ENCODE results near the gene CSTF1. TPM values are rescaled to one million over a fixed set of nuclear protein-coding genes. Genes with fewer than 3 reads are reported as not detected.
A peak's percentile ranks its signal among the peaks of the same experiment; 100 is the strongest.

Gene CSTF1
- total RNA-seq, 1 experiment from 2014 or later = 60.2 TPM

DNA sequence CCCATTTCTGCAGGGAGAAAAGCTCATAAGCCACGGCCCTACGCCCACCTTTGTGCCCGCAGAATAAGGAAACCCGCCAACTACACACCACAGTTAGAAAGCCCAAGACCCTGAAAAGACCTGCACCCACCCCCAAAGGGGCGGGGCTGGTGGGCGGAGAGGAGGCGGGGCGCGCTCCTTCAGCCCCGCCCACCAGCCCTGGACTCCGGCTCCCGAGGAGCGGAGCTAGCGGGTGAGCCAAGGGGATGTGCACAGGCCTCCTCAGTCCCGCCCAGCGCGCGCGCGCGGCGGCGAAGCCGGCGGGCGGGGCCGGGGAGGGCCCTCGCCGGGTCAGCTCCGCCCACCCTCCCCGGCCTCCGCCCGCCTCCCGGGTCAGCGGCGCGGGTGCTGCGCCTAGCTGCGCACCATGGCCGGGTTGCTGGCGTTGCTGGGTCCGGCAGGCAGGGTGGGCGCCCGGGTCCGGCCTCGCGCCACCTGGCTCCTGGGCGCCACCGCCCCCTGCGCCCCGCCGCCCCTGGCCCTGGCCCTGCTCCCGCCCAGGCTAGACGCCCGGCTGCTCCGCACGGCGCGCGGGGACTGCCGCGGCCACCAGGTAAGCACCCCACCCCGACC is 33.7 kb upstream of the CSTF1 start, which contains the start of gene FAM210B:
Gene FAM210B, plus strand, starts transcription at position 375 of the 612 bp plus-strand sequence. Its CDS starts 32 bp downstream, at position 407.
- Histone ChIP-seq H3K9ac (ENCODE audit: low read length) (peak within 1 kb of the TSS; percentile 74), H3F3A (ENCODE audit: low read length, unreplicated experiment) (peaks cover 4% of the 10 kb centered on the region), H3K27ac (ENCODE audit: low read length) (peak within 1 kb of the TSS; percentile 25), H3K4me2 (ENCODE audit: low read length) (peak within 1 kb of the TSS; percentile 100), H3K4me3 (ENCODE audit: low read length) (peak within 1 kb of the TSS; percentile 95), H3K79me2 (ENCODE audit: low read length) (peaks cover 16% of the 10 kb centered on the region), H4K20me1 (ENCODE audit: low read length) (no peaks in the 10 kb centered on the region), H3K4me1 (ENCODE audit: insufficient read depth, low read length) (peaks cover 20% of the 10 kb centered on the region), H3K9me3 (ENCODE audit: low read length) (no peaks in the 10 kb centered on the region), H3K36me3 (ENCODE audit: low read depth, low read length) (no peaks in the 10 kb centered on the region), H2AFZ (ENCODE audit: low read length) (peak within 1 kb of the TSS; percentile 99), H3K9me2 (replicated peaks; ENCODE audit: low read length) (no peaks in the 10 kb centered on the region), H3K27me3 (ENCODE audit: low read length) (no peaks in the 10 kb centered on the region)
- peak; percentile 90 for ATAC-seq
- TF ChIP-seq EZH2phosphoT487 (IDR thresholded peaks at IDR 0.05; ENCODE audit: borderline replicate concordance, low read length) (no peak), EZH2 (IDR thresholded peaks at IDR 0.05; ENCODE audit: low read length, unreplicated experiment) (no peak)
- TF ChIP-seq, protein P1, sequence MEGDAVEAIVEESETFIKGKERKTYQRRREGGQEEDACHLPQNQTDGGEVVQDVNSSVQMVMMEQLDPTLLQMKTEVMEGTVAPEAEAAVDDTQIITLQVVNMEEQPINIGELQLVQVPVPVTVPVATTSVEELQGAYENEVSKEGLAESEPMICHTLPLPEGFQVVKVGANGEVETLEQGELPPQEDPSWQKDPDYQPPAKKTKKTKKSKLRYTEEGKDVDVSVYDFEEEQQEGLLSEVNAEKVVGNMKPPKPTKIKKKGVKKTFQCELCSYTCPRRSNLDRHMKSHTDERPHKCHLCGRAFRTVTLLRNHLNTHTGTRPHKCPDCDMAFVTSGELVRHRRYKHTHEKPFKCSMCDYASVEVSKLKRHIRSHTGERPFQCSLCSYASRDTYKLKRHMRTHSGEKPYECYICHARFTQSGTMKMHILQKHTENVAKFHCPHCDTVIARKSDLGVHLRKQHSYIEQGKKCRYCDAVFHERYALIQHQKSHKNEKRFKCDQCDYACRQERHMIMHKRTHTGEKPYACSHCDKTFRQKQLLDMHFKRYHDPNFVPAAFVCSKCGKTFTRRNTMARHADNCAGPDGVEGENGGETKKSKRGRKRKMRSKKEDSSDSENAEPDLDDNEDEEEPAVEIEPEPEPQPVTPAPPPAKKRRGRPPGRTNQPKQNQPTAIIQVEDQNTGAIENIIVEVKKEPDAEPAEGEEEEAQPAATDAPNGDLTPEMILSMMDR (conservative IDR thresholded peaks at IDR 0.05; ENCODE audit: low read depth, low read length) = no peak
- DNase-seq = peak; percentile 99
- intact Hi-C loops (cut with micrococcal nuclease) = loop anchor here (1.0 to 5.0 kb wide), 3 partner anchors 34 to 110 kb away; partner anchors contain the start of genes AURKA, CSTF1 and RTF2
- ChIA-PET POLR2A (ENCODE audit: unreplicated experiment) (interaction anchor here (0.5 to 1.1 kb wide), 3 partner anchors 22 to 50 kb away, joined by 4 to 6 read pairs (median 5); partner anchors contain the start of genes AURKA and CSTF1), CTCF (interaction anchor here (0.6 to 0.8 kb wide), 3 partner anchors 63 to 726 kb away, joined by 3 to 4 read pairs (median 3); no protein-coding TSS in a partner anchor)
- no TSS peak for BruUV-seq (replicated peaks)

DNA sequence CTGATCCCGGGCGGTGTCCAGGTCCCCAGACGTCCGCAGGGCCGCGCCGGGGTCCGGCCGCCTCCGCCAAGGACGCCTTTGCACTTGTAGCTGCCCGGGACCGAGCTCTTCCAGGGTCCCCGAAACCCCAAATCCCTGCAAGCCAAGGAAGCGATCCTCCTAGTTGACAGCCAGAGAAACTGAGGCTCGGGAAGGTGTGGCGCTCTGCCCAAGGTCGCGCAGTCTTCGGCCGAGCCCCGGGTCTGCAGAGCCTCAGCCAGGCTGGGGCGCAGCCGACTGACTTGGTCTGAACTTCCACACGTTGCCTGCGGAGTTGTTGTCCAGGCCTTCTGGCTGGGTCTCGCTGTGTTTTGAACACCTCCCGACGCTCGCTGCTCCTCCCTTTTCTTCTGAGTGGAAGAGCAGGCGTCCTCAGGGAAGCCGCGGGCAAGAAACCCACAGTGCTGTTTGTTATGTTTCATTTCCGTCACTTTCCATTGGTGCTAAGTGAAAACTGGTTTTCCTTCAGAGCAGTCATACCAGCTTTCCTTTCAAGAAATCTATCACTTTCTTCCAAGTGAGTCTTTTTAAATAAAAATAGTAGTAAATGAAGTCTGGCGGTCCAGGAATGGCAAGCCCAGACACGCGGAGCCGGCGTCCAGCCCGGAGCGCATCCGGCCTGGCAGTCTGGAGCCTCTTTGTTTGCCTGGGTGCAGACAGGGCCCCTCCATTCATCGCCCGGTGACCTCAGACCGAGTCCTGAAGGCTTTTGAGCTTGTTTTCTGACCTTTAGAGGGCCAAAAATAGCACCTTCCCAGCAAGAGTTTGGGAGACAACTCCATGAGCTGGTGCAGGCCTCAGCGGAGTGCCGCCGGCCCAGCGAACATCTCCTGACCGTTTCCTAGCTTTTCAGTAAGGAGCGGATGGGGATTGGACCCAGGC is 33.0 kb upstream of the CSTF1 start:
- CTCF ChIA-PET = interaction anchor here (0.5 to 0.7 kb wide), 4 partner anchors 15 to 1691 kb away, joined by 3 to 5 read pairs (median 3); no protein-coding TSS in a partner anchor
- peaks cover 16% of the 10 kb centered on the region for H3K79me2 ChIP-seq (ENCODE audit: low read length)
- H3K4me1 ChIP-seq (ENCODE audit: insufficient read depth, low read length) = peaks cover 20% of the 10 kb centered on the region
- intact Hi-C loops (cut with micrococcal nuclease) = loop anchor here (2.0 to 5.0 kb wide), 2 partner anchors 107 to 109 kb away; partner anchors contain the start of gene RTF2
- peak; percentile 52 for ATAC-seq
- BruUV-seq (replicated peaks) = no TSS peak
- H3K9ac ChIP-seq (ENCODE audit: low read length) = peak overlapping the region; percentile 74
- peak; percentile 78 for DNase-seq
- H3K9me3 ChIP-seq (ENCODE audit: low read length) = no peaks in the 10 kb centered on the region
- POLR2A ChIA-PET (ENCODE audit: unreplicated experiment) = interaction anchor here (0.6 to 1.1 kb wide), 3 partner anchors 33 to 49 kb away, joined by 3 to 6 read pairs (median 5); partner anchors contain the start of genes AURKA and CSTF1
- H3K27ac ChIP-seq (ENCODE audit: low read length) = 0 out of 2 replicates have a peak overlapping the region, but pooled peaks have one; percentile 3
- no peaks in the 10 kb centered on the region for H4K20me1 ChIP-seq (ENCODE audit: low read length)
- no peaks in the 10 kb centered on the region for H3K9me2 ChIP-seq (replicated peaks; ENCODE audit: low read length)
- H3K27me3 ChIP-seq (ENCODE audit: low read length) = no peaks in the 10 kb centered on the region
- peaks cover 4% of the 10 kb centered on the region for H3F3A ChIP-seq (ENCODE audit: low read length, unreplicated experiment)
- H3K4me3 ChIP-seq (ENCODE audit: low read length) = peak overlapping the region; percentile 95
- H3K36me3 ChIP-seq (ENCODE audit: low read depth, low read length) = no peaks in the 10 kb centered on the region
- peak overlapping the region; percentile 100 for H3K4me2 ChIP-seq (ENCODE audit: low read length)
- peak overlapping the region; percentile 99 for H2AFZ ChIP-seq (ENCODE audit: low read length)
- TF ChIP-seq, protein P1 (conservative IDR thresholded peaks at IDR 0.05; ENCODE audit: low read depth, low read length) = no peak
- TF ChIP-seq EZH2phosphoT487 (IDR thresholded peaks at IDR 0.05; ENCODE audit: borderline replicate concordance, low read length) (no peak), EZH2 (IDR thresholded peaks at IDR 0.05; ENCODE audit: low read length, unreplicated experiment) (no peak)

All from PC-3 (cell line).